HepG2 (cell line): ENCODE data around the gene KIN. TPM values are rescaled to one million over a fixed set of nuclear protein-coding genes. Genes with fewer than 3 reads are reported as not detected.

Source experiments
- CC2D1A ChIP-seq: sonication (generic); formaldehyde crosslinking; IDR thresholded peaks from 2 replicates; pipeline ENCODE4 v1.8.1; 2023; ENCODE audit warnings: mild to moderate bottlenecking, missing genetic modification reagents
- CHD2 ChIP-seq: IDR thresholded peaks from 2 replicates; pipeline ENCODE4 v1.6.1; 2011; ENCODE audit warnings: low read depth, low read length, improper control_type of control experiment
- ISL2 ChIP-seq: sonication (generic); formaldehyde crosslinking; IDR thresholded peaks from 2 replicates; pipeline ENCODE4 v1.5.0; 2020; ENCODE audit warnings: missing genetic modification reagents
- KDM5B ChIP-seq: sonication (generic); formaldehyde crosslinking; IDR thresholded peaks from 2 replicates; pipeline ENCODE4 v1.4.0; 2020; ENCODE audit warnings: missing genetic modification reagents, mild to moderate bottlenecking, borderline replicate concordance
- MTA1 ChIP-seq: sonication (generic); formaldehyde crosslinking; IDR thresholded peaks from 2 replicates; pipeline ENCODE4 v1.4.0; 2020; ENCODE audit warnings: missing genetic modification reagents, mild to moderate bottlenecking, borderline replicate concordance
- SAP130 ChIP-seq: IDR thresholded peaks from 2 replicates; pipeline ENCODE4 v1.6.1; 2016; ENCODE audit warnings: low read depth
- SKI ChIP-seq: fragments of 450-650 bp; IDR thresholded peaks from one replicate; pipeline ENCODE4 v1.6.1; 2018; ENCODE audit warnings: mild to moderate bottlenecking; ENCODE audit not compliant: partially characterized antibody
- TAF1 ChIP-seq: sonication (generic); formaldehyde crosslinking; IDR thresholded peaks from 2 replicates; pipeline ENCODE4 v1.4.0; 2020; ENCODE audit warnings: missing genetic modification reagents
- TEAD3 ChIP-seq: optimal IDR thresholded peaks from 2 replicates; pipeline ENCODE3; 2016; ENCODE audit warnings: borderline replicate concordance
- ZNF337 ChIP-seq: sonication (generic); formaldehyde crosslinking; IDR thresholded peaks from 2 replicates; pipeline ENCODE4 v1.5.1; 2020; ENCODE audit warnings: missing genetic modification reagents, low read depth, mild to moderate bottlenecking, borderline replicate concordance
- polyA plus RNA-seq, 8 experiments: library from polyadenylated mRNA; depleted of rRNA in 3 of 8; stranded (reverse) in 7 of 8; unstranded in 1 of 8; fragments of >200 nt; fragmentation: Illumina TruSeq in 4 of 8; extraction: Trizol in 4 of 8; gene quantifications; 2 replicates each; pipeline versions ENCODE4 v1.2.1 to v1.2.3, GENCODE V29; 2011 to 2016; ENCODE audit warnings: low read depth in 4 of 8, missing spikeins in 1 of 8, mixed read lengths in 1 of 8; ENCODE audit not compliant: insufficient read depth in 1 of 8
- total RNA-seq, 5 experiments: library from RNA; depleted of rRNA; stranded (reverse); fragments of >200 nt; fragmentation: Illumina TruSeq; extraction: Trizol; gene quantifications; 2 replicates each; pipeline ENCODE4 v1.2.3, GENCODE V29; 2016; ENCODE audit warnings: low read depth in 1 of 5
- TF ChIP-seq, protein P1 (sequence below): sonication (generic); formaldehyde crosslinking; IDR thresholded peaks from 2 replicates; pipeline ENCODE4 v1.9.0; 2021; ENCODE audit warnings: missing genetic modification reagents, mild to moderate bottlenecking, borderline replicate concordance
- TF ChIP-seq, protein P2 (sequence below): sonication (generic); formaldehyde crosslinking; IDR thresholded peaks from 2 replicates; pipeline ENCODE4 v1.4.0; 2020; ENCODE audit warnings: missing genetic modification reagents
- TF ChIP-seq, protein P3 (sequence below): IDR thresholded peaks from 2 replicates; pipeline ENCODE4 v1.6.1; 2016

Gene KIN
- total and polyA plus RNA-seq, 2 of the 13 experiments (the other 11 are each of a cell fraction or from before 2014, with no cell fraction given), result 4.9 to 23.2 TPM

DNA sequence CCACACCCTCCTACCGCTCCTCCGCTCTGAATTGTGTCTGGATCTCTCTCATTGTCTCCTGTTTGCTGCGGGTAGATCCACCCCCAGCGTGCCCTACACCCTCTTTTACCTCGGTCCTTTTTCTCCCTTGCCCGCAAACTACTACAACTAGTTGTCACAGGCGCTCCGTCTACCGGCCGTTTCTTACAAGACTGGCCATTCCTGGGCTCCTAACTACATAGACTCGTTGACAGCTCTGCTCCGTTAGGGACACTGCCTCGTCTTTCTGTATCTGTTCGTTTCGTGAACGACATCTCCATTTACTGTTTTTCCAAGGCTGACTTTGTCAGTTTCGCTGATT is 31.3 kb upstream of the KIN start (continued):
- no peak for TF ChIP-seq CC2D1A (CRISPR knock-in tag)
- TF ChIP-seq MTA1, result no peak
- TF ChIP-seq ISL2 (CRISPR knock-in tag), result no peak
- TF ChIP-seq CHD2, result no peak
- TF ChIP-seq ZNF337 (CRISPR knock-in tag), result no peak
- TF ChIP-seq, protein P1, sequence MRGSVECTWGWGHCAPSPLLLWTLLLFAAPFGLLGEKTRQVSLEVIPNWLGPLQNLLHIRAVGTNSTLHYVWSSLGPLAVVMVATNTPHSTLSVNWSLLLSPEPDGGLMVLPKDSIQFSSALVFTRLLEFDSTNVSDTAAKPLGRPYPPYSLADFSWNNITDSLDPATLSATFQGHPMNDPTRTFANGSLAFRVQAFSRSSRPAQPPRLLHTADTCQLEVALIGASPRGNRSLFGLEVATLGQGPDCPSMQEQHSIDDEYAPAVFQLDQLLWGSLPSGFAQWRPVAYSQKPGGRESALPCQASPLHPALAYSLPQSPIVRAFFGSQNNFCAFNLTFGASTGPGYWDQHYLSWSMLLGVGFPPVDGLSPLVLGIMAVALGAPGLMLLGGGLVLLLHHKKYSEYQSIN (CRISPR knock-in tag), result no peak
- peak; percentile 42 for TF ChIP-seq TEAD3
- TF ChIP-seq, protein P2, sequence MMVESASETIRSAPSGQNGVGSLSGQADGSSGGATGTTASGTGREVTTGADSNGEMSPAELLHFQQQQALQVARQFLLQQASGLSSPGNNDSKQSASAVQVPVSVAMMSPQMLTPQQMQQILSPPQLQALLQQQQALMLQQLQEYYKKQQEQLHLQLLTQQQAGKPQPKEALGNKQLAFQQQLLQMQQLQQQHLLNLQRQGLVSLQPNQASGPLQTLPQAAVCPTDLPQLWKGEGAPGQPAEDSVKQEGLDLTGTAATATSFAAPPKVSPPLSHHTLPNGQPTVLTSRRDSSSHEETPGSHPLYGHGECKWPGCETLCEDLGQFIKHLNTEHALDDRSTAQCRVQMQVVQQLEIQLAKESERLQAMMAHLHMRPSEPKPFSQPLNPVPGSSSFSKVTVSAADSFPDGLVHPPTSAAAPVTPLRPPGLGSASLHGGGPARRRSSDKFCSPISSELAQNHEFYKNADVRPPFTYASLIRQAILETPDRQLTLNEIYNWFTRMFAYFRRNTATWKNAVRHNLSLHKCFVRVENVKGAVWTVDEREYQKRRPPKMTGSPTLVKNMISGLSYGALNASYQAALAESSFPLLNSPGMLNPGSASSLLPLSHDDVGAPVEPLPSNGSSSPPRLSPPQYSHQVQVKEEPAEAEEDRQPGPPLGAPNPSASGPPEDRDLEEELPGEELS, result no peak
- no peak for TF ChIP-seq SKI
- no peak for TF ChIP-seq TAF1 (CRISPR knock-in tag)
- peak; percentile 64 for TF ChIP-seq SAP130
- TF ChIP-seq, protein P3, sequence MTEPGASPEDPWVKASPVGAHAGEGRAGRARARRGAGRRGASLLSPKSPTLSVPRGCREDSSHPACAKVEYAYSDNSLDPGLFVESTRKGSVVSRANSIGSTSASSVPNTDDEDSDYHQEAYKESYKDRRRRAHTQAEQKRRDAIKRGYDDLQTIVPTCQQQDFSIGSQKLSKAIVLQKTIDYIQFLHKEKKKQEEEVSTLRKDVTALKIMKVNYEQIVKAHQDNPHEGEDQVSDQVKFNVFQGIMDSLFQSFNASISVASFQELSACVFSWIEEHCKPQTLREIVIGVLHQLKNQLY, result no peak
- no peak for TF ChIP-seq KDM5B (CRISPR knock-in tag)
